ENCODE data around the gene POLE. TPM values are rescaled to one million over a fixed set of nuclear protein-coding genes. Genes with fewer than 3 reads are reported as not detected.

The POLE gene
- total and polyA plus RNA-seq, 10 of the 15 experiments (the other 5 are each of a cell fraction or from before 2014, with no cell fraction given) = 2.3 to 103 (median 37.1) TPM

DNA sequence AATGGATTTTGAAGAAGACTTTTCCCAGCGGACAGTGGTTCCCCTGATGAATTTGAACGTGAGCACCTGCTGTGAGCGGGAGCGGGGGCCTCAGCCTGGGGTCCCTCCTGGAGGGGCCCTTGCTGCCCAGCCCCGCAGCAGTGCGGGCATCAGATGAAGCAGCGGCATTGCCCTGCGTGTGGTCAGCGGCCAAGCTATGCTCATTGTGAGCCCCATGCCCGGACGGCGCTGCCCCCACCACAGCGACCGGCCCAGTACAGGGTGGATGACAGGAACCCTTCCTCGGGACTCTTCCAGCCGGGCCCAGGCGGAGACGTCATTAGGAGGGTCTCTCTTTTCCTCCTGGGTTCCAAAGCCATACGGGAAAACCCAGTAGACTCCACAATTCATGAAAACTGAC, 80.2 kb downstream of the POLE start:
- H3K36me3 ChIP-seq (ENCODE audit: control insufficient read depth in 2 of 2, insufficient read depth in 2 of 2, low read length in 1 of 2) = no peaks in the 10 kb centered on the region
- ChIA-PET RAD21 (ENCODE audit: unreplicated experiment) (no interaction called here), SMC1A (ENCODE audit: uncharacterized antibody, unreplicated experiment) (no interaction called here), CTCF (no interaction called here), POLR2A (no interaction called here)
- H3K4me3 ChIP-seq = no peak overlapping the region
- ATAC-seq = no peak
- H3K4me2 ChIP-seq (ENCODE audit: control insufficient read depth, insufficient read depth) = no peak overlapping the region
- no peak overlapping the region for H2AFZ ChIP-seq (ENCODE audit: control insufficient read depth, low read depth, low read length)
- WGBS (ENCODE audit: insufficient coverage, insufficient replicate concordance, low lambda C conversion rate, missing lambda C conversion rate) = 76% methylated on average over 19 of the region's 19 CpGs
- no TSS peak for BruUV-seq (replicated peaks)
- H4K20me1 ChIP-seq (ENCODE audit: control insufficient read depth, insufficient read depth) = no peaks in the 10 kb centered on the region
- peaks cover 0 to 4% of the 10 kb centered on the region in 2 experiments; a peak in 2 of 4 replicates for H3K27me3 ChIP-seq (replicated peaks in 1 of 2; ENCODE audit: control insufficient read depth in 2 of 2, insufficient read depth in 2 of 2, low read length in 1 of 2)
- H3K9ac ChIP-seq (ENCODE audit: control insufficient read depth, insufficient read depth, low read length) = no peak overlapping the region
- H3K79me2 ChIP-seq (ENCODE audit: control insufficient read depth, insufficient read depth, low read length) = no peaks in the 10 kb centered on the region
- DNase-seq (ENCODE audit: low read depth, low spot score) = no peak
- intact Hi-C loops (cut with micrococcal nuclease; ENCODE audit: unreplicated experiment) (no loop called here), in situ Hi-C loops (cut with MboI) (no loop called here)
- no peak for FAIRE-seq
- H3K9me3 ChIP-seq (replicated peaks; ENCODE audit: control insufficient read depth, insufficient read depth, low read length) = peaks cover 2% of the 10 kb centered on the region; the same call in 1 of the 3 replicates
- H3K4me1 ChIP-seq (ENCODE audit: control insufficient read depth, insufficient read depth, low read length) = no peaks in the 10 kb centered on the region
- TF ChIP-seq ZNF687 (IDR thresholded peaks at IDR 0.05) = no peak
- TF ChIP-seq CHD1 (IDR thresholded peaks at IDR 0.05; ENCODE audit: low read depth, low read length) = no peak
- no peak for TF ChIP-seq ZBTB11 (CRISPR knock-in tag; IDR thresholded peaks at IDR 0.05)
- TF ChIP-seq STAT1 (conservative IDR thresholded peaks at IDR 0.05) = no peak
- no peak for TF ChIP-seq SMARCA5 (IDR thresholded peaks at IDR 0.05)
- TF ChIP-seq SRF (IDR thresholded peaks at IDR 0.05; ENCODE audit: low read depth in 2 of 2, low read length in 2 of 2) = no peak
- TF ChIP-seq SUZ12 (IDR thresholded peaks at IDR 0.05; ENCODE audit: unreplicated experiment) = no peak
- H3K27ac ChIP-seq (ENCODE audit: control insufficient read depth, insufficient read depth) = no peak overlapping the region

Measured in GM12878 (cell line).